HepG2 (cell line): ENCODE data around the gene FUT6. TPM values are rescaled to one million over a fixed set of nuclear protein-coding genes. Genes with fewer than 3 reads are reported as not detected.

Experiments
- BRD4 ChIP-seq: sonication (generic); formaldehyde crosslinking; IDR thresholded peaks from 2 replicates; pipeline ENCODE4 v1.4.0; 2020; ENCODE audit warnings: missing genetic modification reagents
- CBX5 ChIP-seq: sonication (generic); formaldehyde crosslinking; IDR thresholded peaks from 2 replicates; pipeline ENCODE4 v1.4.0; 2020; ENCODE audit warnings: missing genetic modification reagents, borderline replicate concordance
- CENPBD1 ChIP-seq: sonication (generic); formaldehyde crosslinking; IDR thresholded peaks from 2 replicates; pipeline ENCODE4 v1.8.0; 2022; ENCODE audit warnings: missing genetic modification reagents, low read depth, mild to moderate bottlenecking, borderline replicate concordance
- CREB1 ChIP-seq, 2 experiments: fragments of 450-650 bp in 1 of 2; IDR thresholded peaks; 2 replicates each; pipeline ENCODE4 v1.6.1; 2016 to 2017; ENCODE audit warnings: control low read depth in 1 of 2, mild to moderate bottlenecking in 1 of 2, missing compliant biosample characterization in 1 of 2, missing genetic modification characterization in 1 of 2
- DNMT1 ChIP-seq: sonication (generic); formaldehyde crosslinking; IDR thresholded peaks from 2 replicates; pipeline ENCODE4 v1.5.1; 2020; ENCODE audit warnings: mild to moderate bottlenecking, missing genetic modification reagents
- FOXK1 ChIP-seq: sonication (generic); formaldehyde crosslinking; IDR thresholded peaks from 2 replicates; pipeline ENCODE4 v1.4.0; 2020; ENCODE audit warnings: low read depth, missing genetic modification reagents, borderline replicate concordance
- IKZF5 ChIP-seq: IDR thresholded peaks from 2 replicates; pipeline ENCODE4 v1.6.1; 2018; ENCODE audit warnings: missing genetic modification reagents, mild to moderate bottlenecking, missing compliant biosample characterization
- IRF1 ChIP-seq: sonication (generic); formaldehyde crosslinking; IDR thresholded peaks from 2 replicates; pipeline ENCODE4 v1.4.0; 2020; ENCODE audit warnings: low read depth, mild to moderate bottlenecking, missing genetic modification reagents
- ISX ChIP-seq: sonication (generic); formaldehyde crosslinking; conservative IDR thresholded peaks from 2 replicates; pipeline ENCODE4 v1.5.0; 2020; ENCODE audit warnings: missing genetic modification reagents
- KDM6A ChIP-seq: IDR thresholded peaks from 2 replicates; pipeline ENCODE4 v1.6.1; 2016; ENCODE audit warnings: low read depth
- KLF15 ChIP-seq: sonication (generic); formaldehyde crosslinking; IDR thresholded peaks from 2 replicates; pipeline ENCODE4 v1.8.1; 2023; ENCODE audit warnings: borderline replicate concordance, mild to moderate bottlenecking, inconsistent platforms, missing genetic modification reagents, mixed read lengths
- MBD4 ChIP-seq: IDR thresholded peaks from 2 replicates; pipeline ENCODE4 v1.6.1; 2012; ENCODE audit warnings: low read length, inconsistent platforms, borderline replicate concordance
- NCOA5 ChIP-seq: sonication (generic); formaldehyde crosslinking; IDR thresholded peaks from 2 replicates; pipeline ENCODE4 v1.4.0; 2020; ENCODE audit warnings: missing genetic modification reagents
- PHF8 ChIP-seq: sonication (generic); formaldehyde crosslinking; IDR thresholded peaks from 2 replicates; pipeline ENCODE4 v1.5.0; 2020; ENCODE audit warnings: missing genetic modification reagents
- PRMT3 ChIP-seq: sonication (generic); formaldehyde crosslinking; IDR thresholded peaks from 2 replicates; pipeline ENCODE4 v1.8.1; 2022; ENCODE audit warnings: low read depth, mild to moderate bottlenecking, moderate library complexity, missing genetic modification reagents, borderline replicate concordance
- SMARCC2 ChIP-seq: fragments of 450-650 bp; IDR thresholded peaks from 2 replicates; pipeline ENCODE4 v1.6.1; 2017; ENCODE audit warnings: antibody characterized with exemption, mild to moderate bottlenecking
- SRY ChIP-seq: sonication (generic); formaldehyde crosslinking; IDR thresholded peaks from 2 replicates; pipeline ENCODE4 v1.8.0; 2022; ENCODE audit warnings: mild to moderate bottlenecking, missing genetic modification reagents
- TCF7L2 ChIP-seq: IDR thresholded peaks from 2 replicates; pipeline ENCODE4 v1.6.1; 2011; ENCODE audit warnings: mild to moderate bottlenecking, low read depth, low read length, moderate library complexity
- ZHX2 ChIP-seq, 2 experiments: sonication (generic) in 1 of 2; formaldehyde crosslinking in 1 of 2; IDR thresholded peaks; 2 replicates each; pipeline versions ENCODE4 v1.6.1 to v1.9.0; 2014 to 2022; ENCODE audit warnings: antibody characterized with exemption in 1 of 2, borderline replicate concordance in 1 of 2, inconsistent platforms in 1 of 2, low read depth in 1 of 2, missing genetic modification reagents in 1 of 2
- ZNF547 ChIP-seq: sonication (generic); formaldehyde crosslinking; IDR thresholded peaks from 2 replicates; pipeline ENCODE4 v1.5.1; 2020; ENCODE audit warnings: mild to moderate bottlenecking, missing genetic modification reagents
- ZNF557 ChIP-seq: sonication (generic); formaldehyde crosslinking; IDR thresholded peaks from 2 replicates; pipeline ENCODE4 v1.4.0; 2020; ENCODE audit warnings: missing genetic modification reagents
- ZNF713 ChIP-seq: sonication (generic); formaldehyde crosslinking; IDR thresholded peaks from 2 replicates; pipeline ENCODE4 v1.4.0; 2020; ENCODE audit warnings: mild to moderate bottlenecking, missing genetic modification reagents
- ZNF737 ChIP-seq: sonication (generic); formaldehyde crosslinking; IDR thresholded peaks from 2 replicates; pipeline ENCODE4 v1.5.0; 2020; ENCODE audit warnings: missing genetic modification reagents, mild to moderate bottlenecking, borderline replicate concordance
- polyA plus RNA-seq, 8 experiments: library from polyadenylated mRNA; depleted of rRNA in 3 of 8; stranded (reverse) in 7 of 8; unstranded in 1 of 8; fragments of >200 nt; fragmentation: Illumina TruSeq in 4 of 8; extraction: Trizol in 4 of 8; gene quantifications; 2 replicates each; pipeline versions ENCODE4 v1.2.1 to v1.2.3, GENCODE V29; 2011 to 2016; ENCODE audit warnings: low read depth in 4 of 8, missing spikeins in 1 of 8, mixed read lengths in 1 of 8; ENCODE audit not compliant: insufficient read depth in 1 of 8
- total RNA-seq, 5 experiments: library from RNA; depleted of rRNA; stranded (reverse); fragments of >200 nt; fragmentation: Illumina TruSeq; extraction: Trizol; gene quantifications; 2 replicates each; pipeline ENCODE4 v1.2.3, GENCODE V29; 2016; ENCODE audit warnings: low read depth in 1 of 5

The FUT6 gene
- total and polyA plus RNA-seq, 2 of the 13 experiments (the other 11 are each of a cell fraction or from before 2014, with no cell fraction given): 8.2 to 27.7 TPM

GRCh38 chr19:5870986-5871394 is 31.5 kb upstream of the FUT6 start (continued):
- TF ChIP-seq ZNF547 (no peak), MBD4 (no peak), CREB1 (IDR thresholded peaks at IDR 0.05) (peak; percentile 55), CREB1 (CRISPR knock-in tag; IDR thresholded peaks at IDR 0.05) (peak; percentile 65), ZNF737 (CRISPR knock-in tag) (no peak), PRMT3 (CRISPR knock-in tag) (no peak), SRY (CRISPR knock-in tag) (no peak), TCF7L2 (no peak), KDM6A (peak; percentile 92), DNMT1 (CRISPR knock-in tag) (0 out of 2 replicates have a peak, but pooled peaks have one; percentile 66), ISX (CRISPR knock-in tag) (no peak), CBX5 (CRISPR knock-in tag) (peak; percentile 99), ZHX2 (IDR thresholded peaks at IDR 0.05; ENCODE audit: low read depth) (peak; percentile 64; the same call in 1 of the 2 replicates), ZHX2 (CRISPR knock-in tag; IDR thresholded peaks at IDR 0.05; ENCODE audit: borderline replicate concordance) (no peak), NCOA5 (no peak), ZNF557 (CRISPR knock-in tag) (no peak), KLF15 (CRISPR knock-in tag) (no peak), SMARCC2 (no peak), IRF1 (CRISPR knock-in tag) (no peak), CENPBD1 (CRISPR knock-in tag) (no peak), IKZF5 (peak; percentile 95), BRD4 (CRISPR knock-in tag) (peak; percentile 67), PHF8 (CRISPR knock-in tag) (0 out of 2 replicates have a peak, but pooled peaks have one; percentile 37), FOXK1 (CRISPR knock-in tag) (peak; percentile 91), ZNF713 (CRISPR knock-in tag) (no peak)
